Mesenteric fat pad (tissue), 1 donor: ENCODE results near the gene HPS1. TPM values are rescaled to one million over a fixed set of nuclear protein-coding genes. Genes with fewer than 3 reads are reported as not detected.

Experiments
- DNase-seq: peaks from one replicate; pipeline ENCODE4 v3.0.0-alpha.2; 2020; ENCODE audit warnings: low spot score
- microRNA-seq: library from miRNA; unstranded; fragments of <30 nt; microRNA quantifications from one replicate; pipeline ENCODE4 v1.2.0, GENCODE V29; 2020; ENCODE audit warnings: borderline number of aligned reads
- total RNA-seq: library from RNA; stranded (reverse); fragmentation: NEBNext Ultra II Directional; extraction: Animal tissue kit (Norgen Biotek cat#: 25700); gene quantifications from one replicate; pipeline ENCODE4 v1.2.1, GENCODE V29; 2021
- donor health status: DM: yes; HTN: yes; CAD: no.

The HPS1 gene
- total RNA-seq, 1 donor from 2014 or later: 56.2 TPM

GRCh38 chr10:98368644-98369043, 78.1 kb downstream of the HPS1 start:
- no peak for DNase-seq

GRCh38 chr10:98367604-98368451, 78.9 kb downstream of the HPS1 start:
- DNase-seq: no peak

Small RNA genes within 50 kb of the gene (microRNA-seq; reads per million reads assigned to microRNA genes)
- gene MIR1287: 185 reads per million, percentile 56 among the genes with 10 or more reads in this experiment
- gene MIR4685: not detected

Other genes with a start within 250 kb of the HPS1 start
- gene LOXL4, start 178.7 kb downstream of the HPS1 start, total RNA-seq: 39.6 TPM
- 22.4 TPM for gene PYROXD2, start 31.8 kb downstream of the HPS1 start, total RNA-seq